Liver (tissue), 9 donors: ENCODE measurements around the gene LRMDA. TPM values are rescaled to one million over a fixed set of nuclear protein-coding genes. Genes with fewer than 3 reads are reported as not detected.

Experiments
- DNase-seq: peaks from one replicate; pipeline ENCODE4 v3.0.0-alpha.2; 2017; ENCODE audit warnings: low spot score
- H3K27ac ChIP-seq, 2 donors: one replicate each; pipeline ENCODE4 v1.7.0; 2013; ENCODE audit warnings: inconsistent platforms in 2 of 2, low read length in 2 of 2, control low read depth in 1 of 2, low read depth in 1 of 2, mild to moderate bottlenecking in 1 of 2
- H3K27me3 ChIP-seq, 4 donors: one replicate each; pipeline versions ENCODE4 v1.6.1 to v1.7.0; 2013; ENCODE audit warnings: low read length in 3 of 4, inconsistent platforms in 1 of 4, mild to moderate bottlenecking in 1 of 4, moderate library complexity in 1 of 4; ENCODE audit not compliant: control insufficient read depth in 4 of 4, insufficient read depth in 4 of 4
- H3K36me3 ChIP-seq, 4 donors: one replicate each; pipeline versions ENCODE4 v1.6.1 to v1.7.0; 2013; ENCODE audit warnings: low read length in 3 of 4, mild to moderate bottlenecking in 3 of 4, low read depth in 1 of 4, moderate library complexity in 1 of 4; ENCODE audit not compliant: control insufficient read depth in 4 of 4, insufficient read depth in 3 of 4
- H3K4me1 ChIP-seq, 4 donors: one replicate each; pipeline versions ENCODE4 v1.6.1 to v1.7.0; 2013; ENCODE audit warnings: low read length in 3 of 4, mild to moderate bottlenecking in 3 of 4, moderate library complexity in 1 of 4; ENCODE audit not compliant: control insufficient read depth in 4 of 4, insufficient read depth in 4 of 4
- H3K4me3 ChIP-seq, 3 donors: one replicate each; pipeline versions ENCODE4 v1.6.1 to v1.7.0; 2013; ENCODE audit warnings: low read length in 3 of 3, control low read depth in 1 of 3, low read depth in 1 of 3, mild to moderate bottlenecking in 1 of 3
- H3K9ac ChIP-seq, 2 donors: one replicate each; pipeline ENCODE4 v1.7.0; 2013; ENCODE audit warnings: low read length in 2 of 2, mild to moderate bottlenecking in 2 of 2, moderate library complexity in 2 of 2, control low read depth in 1 of 2, low read depth in 1 of 2
- H3K9me3 ChIP-seq, 4 donors: one replicate each; pipeline versions ENCODE4 v1.6.1 to v1.7.0; 2013; ENCODE audit warnings: low read length in 3 of 4; ENCODE audit not compliant: control insufficient read depth in 4 of 4
- ATF3 ChIP-seq: IDR thresholded peaks from 2 replicates; pipeline ENCODE4 v1.6.1; 2016; ENCODE audit warnings: antibody characterized with exemption
- CTCF ChIP-seq: fragments of 150-350 bp; IDR thresholded peaks from 2 replicates; pipeline ENCODE4 v1.5.1; 2017; ENCODE audit warnings: improper control_type of control experiment, low read depth, low read length; ENCODE audit not compliant: missing input control
- EGR1 ChIP-seq, 2 donors: IDR thresholded peaks; 2 replicates each; pipeline ENCODE4 v1.6.1; 2016 to 2018; ENCODE audit warnings: antibody characterized with exemption in 2 of 2, low read depth in 2 of 2
- FOXA1 ChIP-seq: IDR thresholded peaks from 2 replicates; pipeline ENCODE4 v1.6.1; 2016; ENCODE audit warnings: antibody characterized with exemption
- FOXA2 ChIP-seq: IDR thresholded peaks from 2 replicates; pipeline ENCODE4 v1.6.1; 2016; ENCODE audit warnings: antibody characterized with exemption
- GABPA ChIP-seq, 2 donors: IDR thresholded peaks in 1 of 2; conservative IDR thresholded peaks in 1 of 2; 2 replicates each; pipeline ENCODE4 v1.6.1; 2016; ENCODE audit warnings: antibody characterized with exemption in 2 of 2, mild to moderate bottlenecking in 1 of 2, moderate library complexity in 1 of 2
- HNF4A ChIP-seq, 2 donors: conservative IDR thresholded peaks; 2 replicates each; pipeline ENCODE4 v1.6.1; 2016; ENCODE audit warnings: antibody characterized with exemption in 2 of 2, mild to moderate bottlenecking in 2 of 2
- JUND ChIP-seq, 2 donors: IDR thresholded peaks; 2 replicates each; pipeline ENCODE4 v1.6.1; 2016; ENCODE audit warnings: antibody characterized with exemption in 2 of 2
- MAX ChIP-seq: IDR thresholded peaks from 2 replicates; pipeline ENCODE4 v1.6.1; 2016; ENCODE audit warnings: antibody characterized with exemption
- NR2F2 ChIP-seq: IDR thresholded peaks from 2 replicates; pipeline ENCODE4 v1.6.1; 2016; ENCODE audit warnings: antibody characterized with exemption
- RAD21 ChIP-seq, 2 donors: IDR thresholded peaks; 2 replicates each; pipeline ENCODE4 v1.6.1; 2016; ENCODE audit warnings: antibody characterized with exemption in 2 of 2, mild to moderate bottlenecking in 2 of 2
- RXRA ChIP-seq, 2 donors: IDR thresholded peaks; 2 replicates each; pipeline ENCODE4 v1.6.1; 2017 to 2018; ENCODE audit warnings: antibody characterized with exemption in 2 of 2, mild to moderate bottlenecking in 1 of 2
- SP1 ChIP-seq: IDR thresholded peaks from 2 replicates; pipeline ENCODE4 v1.6.1; 2018; ENCODE audit warnings: antibody characterized with exemption, mild to moderate bottlenecking
- TAF1 ChIP-seq: conservative IDR thresholded peaks from 2 replicates; pipeline ENCODE4 v1.6.1; 2016; ENCODE audit warnings: antibody characterized with exemption, mild to moderate bottlenecking
- YY1 ChIP-seq: IDR thresholded peaks from 2 replicates; pipeline ENCODE4 v1.6.1; 2016; ENCODE audit warnings: antibody characterized with exemption, mild to moderate bottlenecking
- ZBTB33 ChIP-seq: IDR thresholded peaks from 2 replicates; pipeline ENCODE4 v1.6.1; 2016; ENCODE audit warnings: antibody characterized with exemption
- WGBS: extraction: QIAGEN DNeasy Blood & Tissue Kit; methylation state at CpG from one replicate; pipeline ENCODE4 v1.1.7; 2013; 5-methylcytosine and 5-hydroxymethylcytosine counted together
- polyA plus RNA-seq, 2 donors: library from polyadenylated mRNA; stranded (reverse) in 1 of 2; unstranded in 1 of 2; fragments of 200-250 nt in 1 of 2; fragments of >200 nt in 1 of 2; fragmentation: Nextera tagmentation in 1 of 2; extraction: Ambion mirVana in 1 of 2; gene quantifications; one replicate each; pipeline versions ENCODE4 v1.2.1 to v1.2.3, GENCODE V29; 2013 to 2015
- total RNA-seq, 2 donors: library from RNA; depleted of rRNA; stranded (reverse); fragments of >200 nt; gene quantifications; one replicate each; pipeline ENCODE4 v1.2.3, GENCODE V29; 2014
- donor health status: healthy.
- donor health status: healthy.
- donor health status: healthy.
- donor health status: healthy.
- donor health status: healthy.

Gene LRMDA
- total and polyA plus RNA-seq, 4 donors, result 7.9 to 15.8 (median 11.3) TPM

- DNase-seq, result no peak
- no peaks in the 10 kb centered on the region for H3K36me3 ChIP-seq
- H3K4me1 ChIP-seq, result peaks cover 0 to 10% (median under 1%) of the 10 kb centered on the region in 4 donors
- 98% methylated on average over 3 of the region's 3 CpGs for WGBS
- H3K27ac ChIP-seq, result no peak overlapping the region
- H3K4me3 ChIP-seq, result no peak overlapping the region
- no peak overlapping the region for H3K9ac ChIP-seq
- H3K9me3 ChIP-seq, result no peaks in the 10 kb centered on the region
- no peaks in the 10 kb centered on the region for H3K27me3 ChIP-seq
- TF ChIP-seq TAF1, result no peak
- TF ChIP-seq HNF4A (conservative IDR thresholded peaks at IDR 0.05), result no peak
- no peak for TF ChIP-seq FOXA2
- no peak for TF ChIP-seq FOXA1
- TF ChIP-seq JUND (IDR thresholded peaks at IDR 0.05), result no peak
- no peak for TF ChIP-seq SP1
- TF ChIP-seq ATF3, result no peak
- TF ChIP-seq ZBTB33, result no peak
- TF ChIP-seq RXRA (IDR thresholded peaks at IDR 0.05), result no peak
- no peak for TF ChIP-seq GABPA (IDR thresholded peaks at IDR 0.05 in 1 of 2, conservative IDR thresholded peaks at IDR 0.05 in 1 of 2)
- TF ChIP-seq CTCF, result no peak
- TF ChIP-seq RAD21 (IDR thresholded peaks at IDR 0.05), result no peak
- TF ChIP-seq NR2F2, result no peak
Observed at GRCh38 chr10:76047521-76047920, 616.1 kb downstream of the LRMDA start.

GRCh38 chr10:76049581-76050290, 618.3 kb downstream of the LRMDA start:
- H3K4me1 ChIP-seq, result peaks cover 0 to 10% (median under 1%) of the 10 kb centered on the region in 4 donors
- 58% methylated on average over 5 of the region's 5 CpGs for WGBS
- H3K27ac ChIP-seq, result no peak overlapping the region
- H3K36me3 ChIP-seq, result no peaks in the 10 kb centered on the region
- no peak overlapping the region for H3K4me3 ChIP-seq
- H3K9ac ChIP-seq, result no peak overlapping the region
- DNase-seq, result no peak
- H3K9me3 ChIP-seq, result no peaks in the 10 kb centered on the region
- no peaks in the 10 kb centered on the region for H3K27me3 ChIP-seq
- TF ChIP-seq HNF4A (conservative IDR thresholded peaks at IDR 0.05), result peak in 1 of 2 donors; percentile 28
- no peak for TF ChIP-seq GABPA (IDR thresholded peaks at IDR 0.05 in 1 of 2, conservative IDR thresholded peaks at IDR 0.05 in 1 of 2)
- no peak for TF ChIP-seq YY1
- no peak for TF ChIP-seq ATF3
- no peak for TF ChIP-seq RXRA (IDR thresholded peaks at IDR 0.05)
- TF ChIP-seq SP1, result no peak
- no peak for TF ChIP-seq EGR1 (IDR thresholded peaks at IDR 0.05; ENCODE audit: low read depth in 2 of 2)
- peak; percentile 29 for TF ChIP-seq MAX
